Neural cell (in vitro differentiated cells): ENCODE results near the gene CLTB.

Experiments
- EP300 ChIP-seq: fragments of 450-650 bp; conservative IDR thresholded peaks from 2 replicates; pipeline ENCODE4 v1.6.1; 2014; ENCODE audit warnings: antibody characterized with exemption, mild to moderate bottlenecking, moderate library complexity; ENCODE audit not compliant: poor library complexity, severe bottlenecking
- EZH2 ChIP-seq: fragments of 200-600, 300-800 bp; shearing (Covaris generic), sonication (generic); IDR thresholded peaks from 2 replicates; pipeline ENCODE4 v1.6.1; 2014; ENCODE audit warnings: antibody characterized with exemption, low read length, borderline replicate concordance, mild to moderate bottlenecking; ENCODE audit not compliant: insufficient read depth, poor library complexity, severe bottlenecking
- MXI1 ChIP-seq: fragments of 450-650 bp; conservative IDR thresholded peaks from 2 replicates; pipeline ENCODE4 v1.6.1; 2014; ENCODE audit warnings: antibody characterized with exemption, mild to moderate bottlenecking; ENCODE audit not compliant: poor library complexity, severe bottlenecking
- POLR2AphosphoS5 ChIP-seq: IDR thresholded peaks from 2 replicates; pipeline ENCODE4 v1.6.1; 2012
- SMC3 ChIP-seq: fragments of 450-650 bp; conservative IDR thresholded peaks from 2 replicates; pipeline ENCODE4 v1.6.1; 2014; ENCODE audit warnings: antibody characterized with exemption, mild to moderate bottlenecking, moderate library complexity; ENCODE audit not compliant: poor library complexity
- TAF1 ChIP-seq: IDR thresholded peaks from 2 replicates; pipeline ENCODE4 v1.6.1; 2012; ENCODE audit warnings: low read depth
- TF ChIP-seq, protein P1 (sequence below): fragments of 450-650 bp; IDR thresholded peaks from 2 replicates; pipeline ENCODE4 v1.5.1; 2014; ENCODE audit warnings: antibody characterized with exemption, mild to moderate bottlenecking, moderate library complexity; ENCODE audit not compliant: poor library complexity, severe bottlenecking
- TF ChIP-seq, protein P2 (sequence below): IDR thresholded peaks from 2 replicates; pipeline ENCODE4 v1.6.1; 2012; ENCODE audit warnings: borderline replicate concordance

DNA sequence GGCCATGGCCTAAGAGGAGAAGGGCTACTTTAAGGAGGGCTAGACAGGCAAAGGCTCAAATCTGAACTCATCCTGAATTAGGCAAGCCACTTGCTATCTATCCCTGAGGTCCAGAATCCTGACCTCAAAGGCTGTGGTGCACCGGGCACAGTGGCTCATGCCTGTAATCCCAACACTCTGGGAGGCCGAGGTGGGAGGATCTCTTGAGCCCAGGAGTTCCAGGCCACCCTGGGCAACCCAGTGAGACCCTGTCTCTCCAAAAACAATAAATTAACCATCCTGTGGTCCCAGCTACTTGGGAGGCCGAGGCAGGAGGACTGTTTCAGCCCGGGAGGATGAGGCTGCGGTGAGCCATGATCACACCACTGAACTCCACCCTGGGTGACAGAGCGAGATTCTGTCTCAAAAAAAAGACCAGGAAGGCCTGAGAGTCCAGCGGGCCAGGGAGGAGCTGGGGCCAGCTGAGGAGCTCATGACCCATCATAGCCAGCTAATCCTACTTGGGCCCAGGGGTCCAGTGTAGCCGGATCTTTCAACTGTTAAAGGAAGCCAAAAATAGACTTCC, 31.9 kb downstream of the CLTB start:
- TF ChIP-seq, protein P1, sequence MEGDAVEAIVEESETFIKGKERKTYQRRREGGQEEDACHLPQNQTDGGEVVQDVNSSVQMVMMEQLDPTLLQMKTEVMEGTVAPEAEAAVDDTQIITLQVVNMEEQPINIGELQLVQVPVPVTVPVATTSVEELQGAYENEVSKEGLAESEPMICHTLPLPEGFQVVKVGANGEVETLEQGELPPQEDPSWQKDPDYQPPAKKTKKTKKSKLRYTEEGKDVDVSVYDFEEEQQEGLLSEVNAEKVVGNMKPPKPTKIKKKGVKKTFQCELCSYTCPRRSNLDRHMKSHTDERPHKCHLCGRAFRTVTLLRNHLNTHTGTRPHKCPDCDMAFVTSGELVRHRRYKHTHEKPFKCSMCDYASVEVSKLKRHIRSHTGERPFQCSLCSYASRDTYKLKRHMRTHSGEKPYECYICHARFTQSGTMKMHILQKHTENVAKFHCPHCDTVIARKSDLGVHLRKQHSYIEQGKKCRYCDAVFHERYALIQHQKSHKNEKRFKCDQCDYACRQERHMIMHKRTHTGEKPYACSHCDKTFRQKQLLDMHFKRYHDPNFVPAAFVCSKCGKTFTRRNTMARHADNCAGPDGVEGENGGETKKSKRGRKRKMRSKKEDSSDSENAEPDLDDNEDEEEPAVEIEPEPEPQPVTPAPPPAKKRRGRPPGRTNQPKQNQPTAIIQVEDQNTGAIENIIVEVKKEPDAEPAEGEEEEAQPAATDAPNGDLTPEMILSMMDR: no peak
- TF ChIP-seq MXI1 (no peak), EZH2 (no peak), POLR2AphosphoS5 (no peak), TAF1 (no peak), SMC3 (no peak), EP300 (no peak)
- TF ChIP-seq, protein P2, sequence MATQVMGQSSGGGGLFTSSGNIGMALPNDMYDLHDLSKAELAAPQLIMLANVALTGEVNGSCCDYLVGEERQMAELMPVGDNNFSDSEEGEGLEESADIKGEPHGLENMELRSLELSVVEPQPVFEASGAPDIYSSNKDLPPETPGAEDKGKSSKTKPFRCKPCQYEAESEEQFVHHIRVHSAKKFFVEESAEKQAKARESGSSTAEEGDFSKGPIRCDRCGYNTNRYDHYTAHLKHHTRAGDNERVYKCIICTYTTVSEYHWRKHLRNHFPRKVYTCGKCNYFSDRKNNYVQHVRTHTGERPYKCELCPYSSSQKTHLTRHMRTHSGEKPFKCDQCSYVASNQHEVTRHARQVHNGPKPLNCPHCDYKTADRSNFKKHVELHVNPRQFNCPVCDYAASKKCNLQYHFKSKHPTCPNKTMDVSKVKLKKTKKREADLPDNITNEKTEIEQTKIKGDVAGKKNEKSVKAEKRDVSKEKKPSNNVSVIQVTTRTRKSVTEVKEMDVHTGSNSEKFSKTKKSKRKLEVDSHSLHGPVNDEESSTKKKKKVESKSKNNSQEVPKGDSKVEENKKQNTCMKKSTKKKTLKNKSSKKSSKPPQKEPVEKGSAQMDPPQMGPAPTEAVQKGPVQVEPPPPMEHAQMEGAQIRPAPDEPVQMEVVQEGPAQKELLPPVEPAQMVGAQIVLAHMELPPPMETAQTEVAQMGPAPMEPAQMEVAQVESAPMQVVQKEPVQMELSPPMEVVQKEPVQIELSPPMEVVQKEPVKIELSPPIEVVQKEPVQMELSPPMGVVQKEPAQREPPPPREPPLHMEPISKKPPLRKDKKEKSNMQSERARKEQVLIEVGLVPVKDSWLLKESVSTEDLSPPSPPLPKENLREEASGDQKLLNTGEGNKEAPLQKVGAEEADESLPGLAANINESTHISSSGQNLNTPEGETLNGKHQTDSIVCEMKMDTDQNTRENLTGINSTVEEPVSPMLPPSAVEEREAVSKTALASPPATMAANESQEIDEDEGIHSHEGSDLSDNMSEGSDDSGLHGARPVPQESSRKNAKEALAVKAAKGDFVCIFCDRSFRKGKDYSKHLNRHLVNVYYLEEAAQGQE: no peak
